ENCODE measurements around the gene LDB1. TPM values are rescaled to one million over a fixed set of nuclear protein-coding genes. Genes with fewer than 3 reads are reported as not detected.
A peak's percentile ranks its signal among the peaks of the same experiment; 100 is the strongest.

LDB1 gene
- total and polyA plus RNA-seq, 2 of the 13 experiments (the other 11 are each of a cell fraction or from before 2014, with no cell fraction given) = 17.2 to 45.5 TPM

- TF ChIP-seq ZBTB49 (CRISPR knock-in tag; IDR thresholded peaks at IDR 0.05; ENCODE audit: borderline replicate concordance) = no peak
- no peak for TF ChIP-seq CREB3 (CRISPR knock-in tag; IDR thresholded peaks at IDR 0.05)
- TF ChIP-seq IRF9 (CRISPR knock-in tag; IDR thresholded peaks at IDR 0.05; ENCODE audit: borderline replicate concordance) = no peak
- no peak for TF ChIP-seq KLF12 (CRISPR knock-in tag; IDR thresholded peaks at IDR 0.05; ENCODE audit: borderline replicate concordance)
- TF ChIP-seq ZNF331 (CRISPR knock-in tag; IDR thresholded peaks at IDR 0.05) = no peak
- no peak for TF ChIP-seq ZNF407 (CRISPR knock-in tag; IDR thresholded peaks at IDR 0.05; ENCODE audit: not compliant biosample characterization)
- TF ChIP-seq CCAR2 (optimal IDR thresholded peaks at IDR 0.05; ENCODE audit: low read depth, low read length) = no peak
- TF ChIP-seq ZNF619 (CRISPR knock-in tag; IDR thresholded peaks at IDR 0.05) = no peak
- peak; percentile 55; the same call in 1 of the 2 replicates for TF ChIP-seq ARNT2 (CRISPR knock-in tag; IDR thresholded peaks at IDR 0.05; ENCODE audit: low read depth)
- no peak for TF ChIP-seq FLYWCH1 (CRISPR knock-in tag; IDR thresholded peaks at IDR 0.05)
- TF ChIP-seq ZFP62 (CRISPR knock-in tag; IDR thresholded peaks at IDR 0.05) = no peak
- no peak for TF ChIP-seq THAP9 (CRISPR knock-in tag; IDR thresholded peaks at IDR 0.05; ENCODE audit: borderline replicate concordance)
Observed at GRCh38 chr10:102120142-102120990, at the start of gene LDB1 (continued).
